COLO829 (cell line): ENCODE results near the gene SLFN12L.
"Not testable (repeated sequence)": the region's sequence is repeated elsewhere in the genome, so short reads cannot be mapped to it uniquely, and the experiment has no call there.

Experiments used
- DNase-seq: peaks from one replicate; pipeline ENCODE4 v3.0.0; 2012; ENCODE audit warnings: low spot score

Gene SLFN12L

DNA sequence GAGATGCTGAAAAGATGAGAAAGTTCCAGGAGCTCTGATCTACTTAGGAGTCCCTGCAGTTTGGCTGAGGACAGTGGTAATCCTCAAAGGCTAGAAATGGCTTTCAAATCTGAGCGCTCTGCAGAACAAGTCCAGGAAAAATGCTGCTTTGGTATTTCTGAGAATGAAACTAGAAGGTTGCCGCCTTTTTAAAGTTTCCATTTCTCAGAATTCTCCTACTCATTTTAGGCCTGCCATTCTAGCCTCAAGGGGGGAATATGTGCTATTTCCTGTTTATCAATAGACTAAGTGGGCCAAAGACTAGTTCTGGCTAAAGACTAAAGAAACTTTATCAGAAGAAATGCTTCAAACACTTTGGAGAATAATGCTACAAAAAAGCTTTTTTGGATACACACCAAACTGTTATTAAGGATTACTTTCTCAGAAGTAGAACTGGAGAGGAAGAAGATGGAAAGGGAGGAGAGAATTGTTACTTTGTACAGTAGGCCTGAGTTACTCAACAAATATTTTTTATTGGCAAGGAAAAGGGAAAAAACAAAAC lies at the start of gene SLFN12L:
Gene SLFN12L, minus strand, starts transcription at position 78 of the 541 bp plus-strand sequence. CDS start 15,314 bp downstream, outside the sequence.
- DNase-seq = no peak

DNA sequence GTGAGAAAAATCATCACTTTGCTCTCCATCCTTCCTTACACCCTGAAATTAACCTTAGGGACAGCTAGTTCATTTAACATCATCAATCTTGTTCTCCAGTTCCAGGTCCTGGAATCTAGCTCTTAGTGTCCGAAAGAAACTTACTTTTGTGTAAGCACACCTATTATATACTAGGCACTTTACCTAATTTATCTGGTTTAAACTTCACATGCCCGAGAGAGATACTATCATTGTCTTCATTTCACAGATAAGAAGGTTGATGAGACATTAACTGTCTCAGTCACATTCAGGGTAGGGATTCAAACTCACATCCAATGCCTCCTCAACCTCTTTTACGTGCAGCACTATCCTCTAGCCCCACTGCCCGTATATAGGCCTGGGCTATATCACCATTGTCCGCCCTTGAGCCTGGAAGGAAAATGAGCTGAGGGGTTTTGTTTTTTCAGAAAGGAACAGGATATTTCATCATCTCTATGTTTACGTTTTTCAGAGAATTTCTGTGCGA lies 49.1 kb upstream of the SLFN12L start:
- no peak for DNase-seq

- no peak for DNase-seq
These were observed 46.6 kb upstream of the SLFN12L start for GRCh38 chr17:35584061-35584460.

GRCh38 chr17:35578929-35579432 lies 41.5 kb upstream of the SLFN12L start:
- DNase-seq = no peak

DNA sequence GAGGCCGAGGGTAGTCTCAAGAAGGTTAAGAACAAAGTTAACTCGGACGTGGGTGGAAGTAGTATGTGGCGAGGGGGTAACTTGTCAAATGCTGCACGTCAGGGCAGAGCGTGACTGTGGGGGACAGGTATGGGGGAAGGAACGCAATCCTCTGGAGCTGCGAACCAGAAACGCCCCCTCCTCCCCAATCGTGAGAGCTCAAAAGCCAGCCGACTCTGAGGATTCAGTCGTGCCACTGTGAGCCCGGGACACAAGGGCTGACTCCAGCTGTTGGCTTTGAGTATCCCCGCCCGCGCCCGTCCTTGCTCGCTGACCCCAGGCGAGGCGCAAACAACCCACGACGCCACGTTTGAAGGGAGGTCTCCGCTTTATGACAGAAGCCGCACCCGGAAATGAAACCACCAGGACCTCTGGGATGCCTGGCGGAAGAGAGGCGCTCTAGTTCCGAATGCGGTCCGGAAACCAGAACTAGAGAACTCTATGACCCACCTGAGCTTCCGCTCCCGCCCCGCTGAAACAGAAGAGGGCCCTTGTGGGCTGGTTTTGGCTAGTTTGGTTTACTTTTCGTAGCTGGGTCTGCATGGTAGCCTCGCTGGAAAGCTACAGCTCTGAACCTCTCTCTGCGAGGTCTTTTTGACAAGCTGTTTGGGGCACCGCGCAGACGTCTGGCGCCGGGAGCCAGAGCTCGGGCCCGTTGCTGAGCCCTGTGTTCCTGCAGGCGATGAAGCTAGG lies 40.9 kb upstream of the SLFN12L start, which contains the start of gene PEX12:
Gene PEX12, minus strand, starts transcription at position 375 of the 732 bp plus-strand sequence. CDS start 550 bp downstream, outside the sequence.
- peak; percentile 70 for DNase-seq

GRCh38 chr17:35577830-35578196 lies 40.3 kb upstream of the SLFN12L start:
- no peak for DNase-seq

- no peak for DNase-seq
These were observed 38.3 kb upstream of the SLFN12L start for GRCh38 chr17:35575759-35576158.

DNA sequence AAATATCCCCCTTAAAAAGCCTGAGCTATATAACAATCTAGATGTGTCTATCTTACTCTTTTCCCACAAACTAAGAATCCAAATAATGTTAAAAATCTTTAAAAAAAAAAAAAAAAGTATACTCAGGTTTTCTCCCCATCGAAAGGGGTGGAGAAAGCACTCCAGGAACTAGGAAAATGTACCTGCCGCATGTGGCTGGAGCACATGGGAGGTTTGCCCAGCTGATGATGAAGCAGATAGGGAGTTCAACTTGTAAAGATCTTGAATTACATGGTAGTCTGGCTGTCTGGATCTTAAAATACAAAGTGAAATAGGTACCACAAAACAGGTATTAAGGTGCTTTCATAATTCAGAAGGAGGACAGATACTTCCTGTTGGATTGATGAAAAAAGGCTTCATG lies 31.9 kb upstream of the SLFN12L start:
- no peak for DNase-seq

DNA sequence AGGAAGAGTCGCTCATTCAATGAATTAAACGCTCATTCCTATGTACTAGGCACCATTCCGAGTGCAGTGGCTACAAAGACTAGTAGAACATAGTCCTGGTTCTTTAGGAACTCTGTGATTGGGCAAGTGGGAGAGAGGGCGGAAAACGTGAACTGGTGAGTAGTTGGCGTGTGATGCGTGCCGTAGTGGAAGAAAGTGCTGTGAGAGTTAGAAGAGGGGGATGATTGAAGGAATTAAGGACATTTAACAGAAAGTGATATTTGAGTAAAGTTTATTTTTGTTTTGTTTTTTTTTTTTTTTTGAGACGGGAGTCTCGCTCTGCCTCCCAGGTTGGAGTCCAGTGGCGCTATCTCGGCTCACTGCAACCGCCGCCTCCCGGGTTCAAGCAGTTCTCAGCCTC lies 31.1 kb upstream of the SLFN12L start:
- DNase-seq = peak; percentile 56

DNA sequence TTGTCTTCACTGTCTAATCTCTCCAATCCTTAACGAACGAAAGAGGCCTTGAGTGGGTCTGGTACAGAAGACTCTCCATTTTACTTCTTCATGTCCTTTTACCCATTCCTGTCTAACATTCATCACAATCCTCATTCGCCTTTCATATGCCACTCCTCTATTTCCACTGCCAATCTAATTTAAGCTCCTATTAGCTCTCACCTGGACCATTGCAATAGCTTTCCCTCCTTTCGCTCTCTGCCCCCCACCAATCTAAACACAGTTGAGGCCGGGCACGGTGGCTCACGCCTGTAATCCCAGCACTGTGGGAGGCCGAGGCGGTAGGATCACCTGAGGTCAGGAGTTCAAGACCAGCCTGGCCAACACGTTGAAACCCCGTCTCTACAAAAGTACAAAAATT lies 29.5 kb upstream of the SLFN12L start:
- no peak for DNase-seq

DNA sequence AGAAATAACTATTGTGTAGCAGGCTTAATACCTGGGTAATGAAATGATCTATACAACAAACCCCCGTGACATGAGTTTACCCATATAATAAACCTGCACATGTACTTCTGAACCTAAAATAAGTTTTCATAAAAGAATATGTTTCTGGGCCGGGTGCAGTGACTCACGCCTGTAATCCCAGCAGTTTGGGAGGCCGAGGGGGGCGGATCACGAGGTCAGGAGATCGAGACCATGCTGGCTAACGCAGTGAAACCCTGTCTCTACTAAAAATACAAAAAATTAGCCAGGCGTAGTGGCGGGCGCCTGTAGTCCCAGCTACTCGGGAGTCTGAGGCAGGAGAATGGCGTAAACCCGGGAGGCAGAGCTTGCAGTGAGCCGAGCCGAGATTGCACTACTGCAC lies 25.7 kb upstream of the SLFN12L start:
- not testable (repeated sequence) for DNase-seq

DNA sequence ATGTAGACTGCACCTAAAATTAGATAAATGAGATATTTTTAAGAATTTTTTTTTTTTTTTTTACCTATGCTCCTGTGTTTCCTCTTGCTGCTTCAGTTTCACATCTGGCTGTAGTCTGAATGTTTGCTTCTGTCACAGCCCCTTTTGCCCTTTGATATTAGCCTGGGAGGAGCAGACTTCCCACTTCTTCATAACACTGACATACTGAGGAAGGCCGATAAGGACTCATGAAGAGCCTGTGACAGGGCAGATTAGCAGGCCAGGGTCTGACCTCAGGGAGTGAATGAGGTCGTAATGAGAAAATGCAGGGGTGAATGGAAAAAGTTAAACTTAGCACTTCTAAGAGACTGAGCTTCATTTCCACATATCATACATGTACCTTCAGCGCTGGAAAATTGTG lies 23.2 kb upstream of the SLFN12L start, which contains the start of gene SLFN14:
Gene SLFN14, minus strand, starts transcription at position 117 of the 400 bp plus-strand sequence. CDS start 2,757 bp downstream, outside the sequence.
- no peak for DNase-seq

DNA sequence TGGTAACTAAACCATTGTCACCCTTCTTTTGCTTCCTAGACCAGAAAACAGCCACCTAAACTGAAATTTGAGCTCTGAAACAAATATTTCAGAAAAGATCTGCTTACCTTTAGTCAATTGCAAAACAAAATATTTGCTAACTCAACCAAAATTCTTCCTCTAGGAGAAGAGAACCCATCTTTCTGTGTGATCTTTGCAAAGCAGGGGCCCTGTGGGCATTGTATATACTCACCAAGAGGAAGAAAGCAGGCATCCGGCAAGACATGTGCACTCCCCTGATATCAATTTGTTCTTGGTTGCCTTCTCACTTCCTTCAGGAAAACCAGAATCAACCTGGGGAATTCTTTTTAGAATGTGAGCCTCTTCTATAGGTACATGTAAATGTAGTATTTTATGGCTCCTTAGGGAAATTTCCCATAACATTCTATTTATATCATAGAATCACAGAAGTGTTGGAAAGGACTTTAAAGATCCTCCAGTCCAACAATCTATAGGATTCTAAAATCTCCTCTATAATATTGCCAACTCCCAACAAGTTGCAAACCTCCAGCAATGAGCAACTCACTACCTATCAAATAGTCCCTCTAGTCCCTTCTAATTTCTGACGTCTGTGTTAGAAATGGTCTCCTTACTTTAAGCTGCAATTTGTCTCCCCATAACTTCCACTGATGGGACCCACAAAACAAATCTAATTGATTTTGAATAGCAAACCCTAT lies 22.2 kb upstream of the SLFN12L start:
- DNase-seq = no peak

GRCh38 chr17:35557353-35557752 lies 19.9 kb upstream of the SLFN12L start:
- DNase-seq = no peak

DNA sequence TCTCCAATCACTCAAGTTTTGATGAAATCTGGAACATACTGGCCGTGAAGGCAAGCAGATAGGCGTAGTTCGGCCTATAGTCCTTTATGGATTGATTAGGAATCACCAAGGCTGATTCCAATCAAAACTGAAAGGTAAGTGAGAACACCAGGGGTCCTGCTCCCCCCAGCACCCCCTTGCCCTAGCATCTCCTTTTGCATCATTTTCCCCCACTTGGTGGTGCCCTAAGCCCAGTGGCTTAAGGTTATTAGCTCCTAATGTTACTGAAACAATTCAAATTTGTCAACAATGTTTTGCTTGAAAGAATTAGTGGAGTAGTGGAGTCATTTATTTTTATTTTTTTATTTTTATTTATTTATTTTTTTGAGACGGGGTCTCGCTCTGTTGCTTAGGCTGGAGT lies 18.2 kb upstream of the SLFN12L start:
- no peak for DNase-seq

- no peak for DNase-seq
These were observed 17.2 kb upstream of the SLFN12L start for GRCh38 chr17:35554668-35555067.

GRCh38 chr17:35553310-35553709 lies 15.8 kb upstream of the SLFN12L start:
- no peak for DNase-seq

DNA sequence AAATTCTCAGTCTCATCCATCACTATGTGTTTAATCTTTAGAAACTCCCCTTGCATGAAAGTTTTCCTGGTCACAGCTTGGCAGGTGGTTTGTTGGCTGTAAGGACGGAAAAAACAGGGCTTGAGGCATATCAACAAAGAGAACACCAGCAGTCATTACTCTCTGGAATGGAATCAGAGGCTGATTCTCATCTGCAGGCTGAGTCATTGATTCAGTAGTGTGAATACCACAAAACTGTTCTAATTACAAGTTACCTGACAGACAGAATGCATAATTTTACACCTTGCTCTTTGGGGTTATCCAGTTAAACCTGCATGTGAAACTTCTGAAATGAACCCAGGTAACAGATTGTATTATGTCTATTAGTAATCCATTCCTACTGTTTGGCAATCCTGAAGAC lies 11.5 kb upstream of the SLFN12L start:
- DNase-seq = no peak

- no peak for DNase-seq
These were observed 10.8 kb upstream of the SLFN12L start for GRCh38 chr17:35548208-35548810.

DNA sequence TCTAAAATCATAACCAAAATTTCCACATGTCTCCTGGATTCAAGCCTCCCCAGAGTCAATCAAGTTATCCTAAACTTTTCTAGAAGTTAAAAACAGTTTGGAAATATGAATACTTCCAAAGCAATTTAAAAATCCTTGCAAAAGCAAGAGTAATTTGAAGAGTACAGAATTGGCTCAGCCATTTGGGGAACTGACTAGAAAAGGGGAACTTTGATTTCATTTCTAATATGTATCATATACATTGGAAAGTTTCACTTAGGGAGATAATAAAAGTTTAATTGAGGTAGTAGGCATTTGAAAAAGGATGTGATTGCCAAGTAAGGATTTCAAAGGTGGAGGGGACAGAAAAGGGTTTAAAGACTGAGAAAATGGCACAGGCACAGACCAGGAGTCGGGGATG lies 9.0 kb upstream of the SLFN12L start:
- DNase-seq = no peak

- DNase-seq = no peak
These were observed 7.7 kb upstream of the SLFN12L start for GRCh38 chr17:35545150-35545549.

DNA sequence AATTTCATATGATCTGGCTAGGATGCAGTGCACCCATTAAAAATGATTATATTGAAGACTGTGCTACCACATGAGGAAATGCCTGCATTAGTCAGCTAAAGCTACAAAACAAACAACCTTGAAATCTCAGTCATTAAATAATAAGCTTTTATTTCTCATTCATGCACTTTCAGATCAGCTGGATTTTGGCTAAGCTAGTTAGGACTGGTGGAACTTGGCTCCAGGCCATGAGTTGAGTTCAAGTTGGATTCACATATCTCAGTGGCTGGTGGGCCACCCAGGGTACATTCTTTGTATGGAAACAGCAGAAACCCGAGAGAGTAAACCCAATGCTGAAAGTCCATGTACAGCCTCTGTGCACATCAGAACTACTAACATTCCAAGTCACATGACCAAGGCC lies 6.4 kb upstream of the SLFN12L start:
- no peak for DNase-seq
